ENCODE results near the gene DNAJC5. TPM values are rescaled to one million over a fixed set of nuclear protein-coding genes. Genes with fewer than 3 reads are reported as not detected.
A peak's percentile ranks its signal among the peaks of the same experiment; 100 is the strongest.
"Not testable (repeated sequence)": the region's sequence is repeated elsewhere in the genome, so short reads cannot be mapped to it uniquely, and the experiment has no call there.

Gene DNAJC5, protein sequence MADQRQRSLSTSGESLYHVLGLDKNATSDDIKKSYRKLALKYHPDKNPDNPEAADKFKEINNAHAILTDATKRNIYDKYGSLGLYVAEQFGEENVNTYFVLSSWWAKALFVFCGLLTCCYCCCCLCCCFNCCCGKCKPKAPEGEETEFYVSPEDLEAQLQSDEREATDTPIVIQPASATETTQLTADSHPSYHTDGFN
- polyA plus RNA-seq (2013, experiment 1 of 2) = 20.9 TPM
- polyA plus RNA-seq (2013, experiment 2 of 2) = 19.1 TPM

DNA sequence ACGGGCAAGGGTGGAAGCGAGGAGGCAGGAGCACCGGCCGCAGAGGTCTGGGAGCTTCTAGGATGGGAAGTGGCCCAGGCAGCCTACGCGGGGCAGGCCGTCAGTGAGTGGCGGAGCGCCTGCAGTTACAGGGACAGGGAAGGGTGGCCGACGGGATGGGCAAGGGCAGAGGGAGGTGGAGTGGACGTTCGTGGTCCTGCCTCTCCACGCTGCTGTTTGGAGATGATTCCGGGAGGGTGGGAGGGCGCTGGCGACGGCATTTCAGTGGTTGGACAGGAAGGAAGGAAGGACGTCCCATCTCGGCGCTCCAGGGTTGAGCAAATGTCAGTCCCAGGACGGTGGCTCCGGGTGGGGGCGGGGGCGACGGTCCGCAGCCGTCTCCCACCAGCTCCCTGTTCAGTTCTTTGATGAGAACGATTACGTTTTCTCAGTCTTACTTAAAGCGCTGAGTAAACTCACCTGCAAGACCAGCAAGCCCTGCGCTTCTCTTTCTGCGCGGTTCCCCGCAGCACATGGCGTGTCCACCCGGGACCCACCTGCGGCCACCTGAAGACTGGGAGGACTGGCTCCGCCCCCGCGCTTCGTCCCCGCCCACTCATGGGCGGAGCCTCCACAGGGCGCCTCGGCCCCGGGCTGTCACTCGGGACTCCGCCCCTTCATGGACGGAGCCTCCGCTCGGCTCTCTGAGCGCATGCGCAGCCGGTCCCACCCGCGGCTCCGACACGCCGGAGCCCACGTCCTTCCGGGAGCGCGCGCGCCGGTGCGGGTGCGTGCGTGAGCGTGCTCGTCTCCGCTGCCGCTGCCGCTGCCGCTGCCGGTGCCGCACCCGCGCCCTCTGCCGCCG, at the start of gene DNAJC5:
Gene DNAJC5, plus strand, starts transcription at position 769 of the 844 bp plus-strand sequence. CDS start 33,220 bp downstream, outside the sequence.
- Histone ChIP-seq H3K4me1 (ENCODE audit: control insufficient read depth, insufficient read depth, low read length, poor library complexity, severe bottlenecking) (peaks cover 7% of the 10 kb centered on the region), H3K27ac (ENCODE audit: low read depth, low read length, severe bottlenecking) (peak within 1 kb of the TSS; percentile 36), H3K36me3 (ENCODE audit: control insufficient read depth, insufficient read depth, low read length) (peaks cover 40% of the 10 kb centered on the region), H3K9me3 (ENCODE audit: control insufficient read depth, low read length) (no peaks in the 10 kb centered on the region), H3K4me3 (ENCODE audit: extremely low read depth, insufficient read depth, low read length, poor library complexity, severe bottlenecking) (peak within 1 kb of the TSS; percentile 62)
- WGBS, 2 experiments (ENCODE audit: insufficient coverage in 2 of 2) = 3 to 4% methylated on average over 40 to 73 of the region's 82 CpGs

DNA sequence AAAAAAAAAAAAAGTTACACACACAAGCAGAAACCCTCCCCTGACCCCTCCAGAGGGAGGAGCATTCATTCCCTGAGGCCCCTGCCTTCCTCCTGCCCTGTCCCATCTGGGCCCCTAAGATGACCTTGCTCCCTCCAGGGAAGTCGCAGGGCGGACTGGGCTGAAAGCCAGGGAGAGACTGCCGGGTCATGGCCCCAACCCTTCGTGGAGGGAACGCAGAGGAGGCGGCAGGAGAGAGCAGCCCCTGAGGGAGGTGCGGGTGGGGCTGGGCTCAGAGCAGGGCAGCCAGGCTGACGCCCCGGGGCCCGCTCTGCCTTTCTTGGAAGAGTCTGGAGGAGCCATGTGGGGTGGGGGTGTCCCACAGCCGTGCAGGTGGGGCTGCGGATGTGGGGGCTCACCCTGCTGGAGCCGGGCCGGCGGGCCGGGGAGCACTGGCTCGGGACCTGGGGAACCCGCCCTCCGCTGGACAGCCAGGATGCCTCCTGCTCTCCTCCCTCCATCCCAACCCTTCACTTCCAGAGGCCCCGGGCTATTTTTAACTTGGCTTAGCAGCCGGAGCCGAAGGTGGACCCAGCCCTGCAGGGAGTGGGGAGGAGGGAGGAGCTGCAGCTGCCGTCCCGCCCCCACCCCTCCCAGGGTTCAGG, 48.7 kb upstream of the DNAJC5 start:
- Histone ChIP-seq H3K9me3 (ENCODE audit: control insufficient read depth, low read length) (no peaks in the 10 kb centered on the region), H3K4me3 (ENCODE audit: extremely low read depth, insufficient read depth, low read length, poor library complexity, severe bottlenecking) (peak overlapping the region; percentile 34), H3K27ac (ENCODE audit: low read depth, low read length, severe bottlenecking) (peak overlapping the region; percentile 71), H3K36me3 (ENCODE audit: control insufficient read depth, insufficient read depth, low read length) (no peaks in the 10 kb centered on the region), H3K4me1 (ENCODE audit: control insufficient read depth, insufficient read depth, low read length, poor library complexity, severe bottlenecking) (peaks cover 21% of the 10 kb centered on the region)
- WGBS, 2 experiments (ENCODE audit: insufficient coverage in 2 of 2) = 3 to 5% methylated on average over 8 to 15 of the region's 24 CpGs

DNA sequence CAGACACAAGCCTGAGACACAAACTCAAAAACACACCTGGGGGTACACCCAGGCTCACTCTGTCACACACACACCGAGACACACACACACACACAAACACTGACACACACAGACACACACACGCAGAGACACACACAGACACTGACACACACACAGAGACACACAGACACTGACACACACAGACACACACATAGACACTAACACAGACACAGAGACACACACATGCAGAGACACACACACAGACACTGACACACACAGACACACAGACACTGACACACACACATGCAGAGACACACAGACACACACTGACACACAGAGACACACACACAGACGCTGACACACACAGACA, 48.1 kb upstream of the DNAJC5 start:
- Histone ChIP-seq H3K9me3 (ENCODE audit: control insufficient read depth, low read length) (no peaks in the 10 kb centered on the region), H3K4me3 (ENCODE audit: extremely low read depth, insufficient read depth, low read length, poor library complexity, severe bottlenecking) (peak overlapping the region; percentile 34), H3K4me1 (ENCODE audit: control insufficient read depth, insufficient read depth, low read length, poor library complexity, severe bottlenecking) (peaks cover 21% of the 10 kb centered on the region), H3K27ac (ENCODE audit: low read depth, low read length, severe bottlenecking) (peak overlapping the region; percentile 41), H3K36me3 (ENCODE audit: control insufficient read depth, insufficient read depth, low read length) (no peaks in the 10 kb centered on the region)
- 43 to 62% methylated on average over 2 to 3 of the region's 3 CpGs for WGBS, 2 experiments (ENCODE audit: insufficient coverage in 2 of 2)

DNA sequence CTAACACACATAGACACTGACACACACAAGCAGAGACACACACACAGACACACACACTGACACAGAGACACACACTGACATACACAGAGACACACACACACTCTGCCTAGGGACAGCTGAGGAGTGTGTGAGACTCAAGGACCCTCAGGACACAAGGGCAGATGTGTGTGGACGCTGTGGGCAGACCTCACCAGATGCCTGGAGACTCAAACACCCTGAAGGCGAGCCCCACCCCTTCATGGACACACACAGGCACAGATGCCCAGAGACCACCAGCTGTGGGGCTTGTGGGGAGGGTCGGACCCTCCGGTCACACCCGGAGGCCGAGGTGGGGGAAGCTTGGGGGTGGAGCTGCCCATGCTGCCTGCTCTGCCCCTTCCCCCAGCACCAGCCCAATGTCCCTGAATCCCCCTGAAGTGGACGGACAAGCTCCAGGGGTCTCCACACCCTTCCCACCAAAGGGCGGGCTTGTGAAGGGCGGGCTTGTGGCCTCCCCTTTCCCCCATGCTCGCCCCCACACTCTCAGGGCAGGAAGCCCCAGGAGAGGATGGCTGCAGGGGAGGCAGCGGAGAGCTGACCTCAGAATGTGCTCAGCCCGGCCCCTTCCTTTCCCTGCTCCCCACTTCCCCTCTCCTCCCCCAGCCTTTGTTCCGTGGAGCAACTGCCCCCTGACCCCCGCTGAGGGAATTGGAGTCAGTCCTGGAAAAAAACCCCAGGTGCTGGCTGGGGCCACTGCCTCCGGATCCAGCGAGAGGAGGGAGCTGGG, 47.5 kb upstream of the DNAJC5 start:
- Histone ChIP-seq H3K36me3 (ENCODE audit: control insufficient read depth, insufficient read depth, low read length) (no peaks in the 10 kb centered on the region), H3K4me3 (ENCODE audit: extremely low read depth, insufficient read depth, low read length, poor library complexity, severe bottlenecking) (no peak overlapping the region), H3K4me1 (ENCODE audit: control insufficient read depth, insufficient read depth, low read length, poor library complexity, severe bottlenecking) (peaks cover 21% of the 10 kb centered on the region), H3K9me3 (ENCODE audit: control insufficient read depth, low read length) (no peaks in the 10 kb centered on the region), H3K27ac (ENCODE audit: low read depth, low read length, severe bottlenecking) (peak overlapping the region; percentile 62)
- WGBS, 2 experiments (ENCODE audit: insufficient coverage in 2 of 2) = 15 to 40% methylated on average over 2 to 6 of the region's 16 CpGs

DNA sequence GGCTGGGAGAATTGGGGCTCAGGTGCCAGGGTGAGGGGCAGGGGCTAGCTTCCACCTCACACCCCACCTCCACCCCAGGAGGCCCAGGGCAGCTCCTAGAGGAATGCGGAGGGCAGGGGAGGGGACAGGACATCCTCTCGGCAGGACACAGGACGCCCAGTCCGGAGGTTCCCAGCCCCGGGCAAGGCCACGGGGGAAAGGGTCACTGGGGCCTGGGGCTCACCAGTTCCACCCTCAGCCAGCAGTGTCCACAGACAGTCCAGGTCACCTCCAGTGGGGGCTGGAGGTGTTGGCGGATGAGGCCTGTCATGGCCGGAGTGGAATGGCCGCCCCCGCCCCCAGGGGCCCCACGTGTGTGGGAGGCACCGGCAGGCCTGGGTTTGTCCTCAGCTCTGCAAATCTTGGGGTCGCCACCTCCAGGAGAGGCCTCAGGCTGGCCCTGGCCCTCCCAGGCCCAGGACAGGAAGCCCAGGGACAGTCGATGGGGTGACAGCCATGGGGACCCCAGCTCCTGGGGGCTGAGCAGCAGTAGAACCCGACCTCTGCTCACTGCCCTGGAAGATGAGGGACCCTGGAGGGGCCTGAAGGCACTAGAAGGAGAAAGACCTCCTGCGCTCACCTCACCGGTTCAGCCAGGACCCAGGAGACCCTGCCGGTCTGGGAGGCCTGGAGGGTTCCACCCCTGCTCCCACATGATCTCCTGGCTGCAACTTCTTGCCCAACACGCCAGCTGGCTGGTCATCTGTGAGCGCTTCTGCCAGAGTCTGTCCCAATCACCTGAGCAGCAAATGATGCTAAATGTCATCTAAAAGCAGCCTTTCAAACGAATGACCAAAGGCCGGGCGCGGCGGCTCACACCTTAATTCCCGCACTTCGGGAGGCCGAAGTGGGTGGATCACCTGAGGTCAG, 46.7 kb upstream of the DNAJC5 start:
- WGBS, 2 experiments (ENCODE audit: insufficient coverage in 2 of 2) = 64 to 69% methylated on average over 26 to 28 of the region's 28 CpGs
- H3K4me1 ChIP-seq (ENCODE audit: control insufficient read depth, insufficient read depth, low read length, poor library complexity, severe bottlenecking) = peaks cover 21% of the 10 kb centered on the region
- H3K27ac ChIP-seq (ENCODE audit: low read depth, low read length, severe bottlenecking) = peak overlapping the region; percentile 62
- H3K9me3 ChIP-seq (ENCODE audit: control insufficient read depth, low read length) = no peaks in the 10 kb centered on the region
- no peak overlapping the region for H3K4me3 ChIP-seq (ENCODE audit: extremely low read depth, insufficient read depth, low read length, poor library complexity, severe bottlenecking)
- no peaks in the 10 kb centered on the region for H3K36me3 ChIP-seq (ENCODE audit: control insufficient read depth, insufficient read depth, low read length)

DNA sequence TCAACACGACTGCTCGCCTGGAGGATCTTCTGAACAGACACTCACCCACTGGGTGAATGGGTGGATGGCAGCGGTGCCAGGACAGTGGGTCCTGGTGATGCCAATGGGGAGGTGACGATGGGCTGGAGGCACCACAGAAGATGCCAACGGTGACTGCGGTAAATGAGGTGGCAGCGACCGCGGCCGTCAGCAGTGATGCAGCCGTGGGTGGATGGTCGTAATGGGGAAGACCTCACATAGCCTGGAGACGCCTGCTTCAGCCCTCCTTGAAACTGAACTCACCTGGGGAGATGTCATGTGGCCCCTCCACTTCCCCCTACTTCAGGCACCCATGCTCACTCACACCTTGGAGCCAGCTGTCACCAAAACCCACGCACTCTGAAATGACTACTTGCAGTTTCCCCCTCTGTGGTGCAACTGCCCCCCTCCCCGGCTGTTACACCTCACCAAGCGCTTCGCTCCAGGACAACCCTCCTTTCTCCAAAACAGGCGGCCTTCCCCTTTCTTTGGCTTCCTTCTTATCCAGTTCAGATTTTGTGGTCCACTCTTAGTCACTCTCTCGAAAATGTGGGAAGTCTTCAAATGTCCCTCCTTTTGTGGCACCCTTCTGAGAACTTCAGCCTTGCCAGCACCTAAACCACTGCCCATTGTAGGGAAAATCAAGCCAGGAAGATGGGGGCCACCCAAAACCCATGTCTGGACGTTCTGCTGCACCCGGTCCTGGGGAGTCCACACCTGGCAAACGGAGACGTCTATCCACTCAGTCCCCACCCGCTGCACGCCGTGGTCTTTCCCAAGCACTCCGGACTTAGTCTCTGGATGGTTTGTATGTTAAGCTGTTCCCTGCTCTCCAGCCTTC, 44.0 kb upstream of the DNAJC5 start:
- Histone ChIP-seq H3K4me3 (ENCODE audit: extremely low read depth, insufficient read depth, low read length, poor library complexity, severe bottlenecking) (no peak overlapping the region), H3K4me1 (ENCODE audit: control insufficient read depth, insufficient read depth, low read length, poor library complexity, severe bottlenecking) (peaks cover 40% of the 10 kb centered on the region), H3K27ac (ENCODE audit: low read depth, low read length, severe bottlenecking) (no peak overlapping the region), H3K36me3 (ENCODE audit: control insufficient read depth, insufficient read depth, low read length) (no peaks in the 10 kb centered on the region), H3K9me3 (ENCODE audit: control insufficient read depth, low read length) (no peaks in the 10 kb centered on the region)
- WGBS, 2 experiments (ENCODE audit: insufficient coverage in 2 of 2) = 89 to 97% methylated on average over 20 to 21 of the region's 27 CpGs

DNA sequence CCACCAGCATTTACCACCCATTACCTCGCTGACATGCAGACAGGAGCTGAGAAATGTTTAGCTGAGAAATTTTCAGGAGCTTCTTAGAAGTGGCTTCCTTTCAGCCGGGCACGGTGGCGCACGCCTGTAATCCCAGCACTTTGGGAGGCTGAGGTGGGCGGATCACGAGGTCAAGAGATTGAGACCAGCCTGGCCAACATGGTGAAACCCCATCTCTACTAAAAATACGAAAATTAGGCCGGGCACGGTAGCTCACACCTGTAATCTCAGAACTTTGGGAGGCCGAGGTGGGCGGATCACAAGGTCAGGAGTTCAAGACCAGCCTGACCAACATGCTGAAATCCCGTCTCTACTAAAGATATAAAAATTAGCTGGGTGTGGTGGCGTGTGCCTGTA, 43.4 kb upstream of the DNAJC5 start:
- H3K4me1 ChIP-seq (ENCODE audit: control insufficient read depth, insufficient read depth, low read length, poor library complexity, severe bottlenecking) = peaks cover 36% of the 10 kb centered on the region
- not testable (repeated sequence) for H3K36me3 ChIP-seq (ENCODE audit: control insufficient read depth, insufficient read depth, low read length); H3K4me3 ChIP-seq (ENCODE audit: extremely low read depth, insufficient read depth, low read length, poor library complexity, severe bottlenecking); H3K9me3 ChIP-seq (ENCODE audit: control insufficient read depth, low read length); H3K27ac ChIP-seq (ENCODE audit: low read depth, low read length, severe bottlenecking)
- WGBS, 2 experiments (ENCODE audit: insufficient coverage in 2 of 2) = 91 to 100% methylated on average over 6 to 9 of the region's 14 CpGs

DNA sequence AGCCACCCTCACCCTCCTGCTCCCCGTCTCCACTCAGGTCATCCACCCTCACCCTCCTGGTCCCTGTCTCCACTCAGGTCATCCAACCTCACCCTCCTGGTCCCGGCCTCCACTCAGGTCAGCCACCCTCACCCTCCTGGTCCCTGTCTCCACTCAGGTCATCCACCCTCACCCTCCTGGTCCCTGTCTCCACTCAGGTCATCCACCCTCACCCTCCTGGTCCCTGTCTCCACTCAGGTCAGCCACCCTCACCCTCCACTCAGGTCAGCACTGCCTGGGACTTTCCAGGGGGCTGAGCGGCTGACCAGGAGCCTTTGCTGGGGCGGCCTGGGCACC, 41.2 kb upstream of the DNAJC5 start:
- H3K4me3 ChIP-seq (ENCODE audit: extremely low read depth, insufficient read depth, low read length, poor library complexity, severe bottlenecking); H3K36me3 ChIP-seq (ENCODE audit: control insufficient read depth, insufficient read depth, low read length); H3K9me3 ChIP-seq (ENCODE audit: control insufficient read depth, low read length): not testable (repeated sequence)
- 89 to 91% methylated on average over 3 to 4 of the region's 4 CpGs for WGBS, 2 experiments (ENCODE audit: insufficient coverage in 2 of 2)
- H3K4me1 ChIP-seq (ENCODE audit: control insufficient read depth, insufficient read depth, low read length, poor library complexity, severe bottlenecking) = peaks cover 33% of the 10 kb centered on the region
- H3K27ac ChIP-seq (ENCODE audit: low read depth, low read length, severe bottlenecking) = peak overlapping the region; percentile 69

DNA sequence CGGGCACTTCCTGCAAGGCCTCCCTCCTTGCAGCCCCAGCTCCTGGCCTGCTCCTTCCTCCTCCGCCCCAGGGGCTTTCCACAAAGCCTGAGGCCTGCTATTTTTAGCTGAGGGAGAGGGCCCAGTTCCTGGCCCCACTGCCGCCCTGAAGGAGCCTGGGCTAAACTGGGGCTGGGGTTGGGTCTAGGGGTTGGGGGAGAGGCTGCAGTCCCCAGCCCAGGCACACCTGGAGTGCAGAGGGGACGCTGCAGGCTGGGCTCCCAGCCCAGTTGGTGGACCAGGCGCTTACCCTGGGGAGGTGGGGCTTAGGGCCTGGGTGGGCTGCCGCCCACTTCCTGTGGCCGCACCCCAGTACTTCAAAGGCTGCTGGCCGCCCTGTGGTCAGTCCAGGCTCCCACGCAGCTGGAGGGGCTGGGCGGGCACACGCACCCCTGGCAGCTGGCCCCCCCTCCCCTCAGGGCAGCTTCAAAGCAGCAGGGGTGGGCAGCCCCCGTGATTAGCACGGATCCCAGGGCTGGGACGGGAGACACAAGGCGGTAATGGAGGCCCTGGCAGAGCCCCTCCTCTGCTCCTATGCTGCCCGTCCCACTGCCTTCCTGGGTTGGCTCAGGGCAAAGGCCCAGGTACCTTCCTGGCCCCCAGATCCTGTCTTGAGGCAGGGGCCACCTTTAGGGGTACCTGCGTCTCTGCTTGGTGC, 40.7 kb upstream of the DNAJC5 start:
- Histone ChIP-seq H3K36me3 (ENCODE audit: control insufficient read depth, insufficient read depth, low read length) (no peaks in the 10 kb centered on the region), H3K4me3 (ENCODE audit: extremely low read depth, insufficient read depth, low read length, poor library complexity, severe bottlenecking) (no peak overlapping the region), H3K4me1 (ENCODE audit: control insufficient read depth, insufficient read depth, low read length, poor library complexity, severe bottlenecking) (peaks cover 38% of the 10 kb centered on the region), H3K9me3 (ENCODE audit: control insufficient read depth, low read length) (no peaks in the 10 kb centered on the region), H3K27ac (ENCODE audit: low read depth, low read length, severe bottlenecking) (peak overlapping the region; percentile 69)
- 66 to 70% methylated on average over 9 to 13 of the region's 17 CpGs for WGBS, 2 experiments (ENCODE audit: insufficient coverage in 2 of 2)

Data from mesodermal cell (in vitro differentiated cells).